Psoas muscle (tissue), 8 donors: Measurements from ENCODE around the gene MSGN1. TPM values are rescaled to one million over a fixed set of nuclear protein-coding genes. Genes with fewer than 3 reads are reported as not detected.
A peak's percentile ranks its signal among the peaks of the same experiment; 100 is the strongest.

Experiments
- ATAC-seq, 4 donors: fragments of 200-7000 bp; cut with Tn5 transposase; one replicate each; pipeline ENCODE4 v1.9.1; 2020; ENCODE audit warnings: moderate library complexity in 3 of 4, mild to moderate bottlenecking in 2 of 4
- DNase-seq, 2 donors: peaks; one replicate each; pipeline ENCODE4 v3.0.0-alpha.2; 2020
- H3K27ac ChIP-seq: fragments of 200-600 bp; one replicate; pipeline ENCODE4 v1.8.0; 2022
- H3K27me3 ChIP-seq, 3 donors: fragments of 200-600 bp in 1 of 3; one replicate each; pipeline versions ENCODE4 v1.6.1 to v1.8.0; 2013 to 2022; ENCODE audit warnings: low read length in 2 of 3, mild to moderate bottlenecking in 2 of 3, moderate library complexity in 1 of 3; ENCODE audit not compliant: insufficient read depth in 3 of 3
- H3K36me3 ChIP-seq, 2 donors: fragments of 200-600 bp in 1 of 2; one replicate each; pipeline versions ENCODE4 v1.6.1 to v1.8.0; 2013 to 2022; ENCODE audit warnings: low read depth in 1 of 2, mild to moderate bottlenecking in 1 of 2, moderate library complexity in 1 of 2; ENCODE audit not compliant: insufficient read depth in 1 of 2
- H3K4me1 ChIP-seq: fragments of 200-600 bp; one replicate; pipeline ENCODE4 v1.8.0; 2022
- H3K4me3 ChIP-seq: fragments of 200-600 bp; one replicate; pipeline ENCODE4 v1.8.0; 2022; ENCODE audit warnings: mild to moderate bottlenecking
- H3K9me3 ChIP-seq: fragments of 200-600 bp; one replicate; pipeline ENCODE4 v1.8.0; 2022
- WGBS, 3 donors: extraction: QIAGEN DNeasy Blood & Tissue Kit; methylation state at CpG; one replicate each; pipeline versions ENCODE4 v1.1.6 to v1.1.7; 2013; 5-methylcytosine and 5-hydroxymethylcytosine counted together
- intact Hi-C, 2 donors: fragments of 100-400 bp; cut with DNase I; formaldehyde crosslinking; loops; one replicate each; pipeline versions ENCODE4 v1.11.0 to v1.14.2; 2022
- polyA plus RNA-seq, 3 donors: library from polyadenylated mRNA; stranded (reverse); fragments of 200-250 nt; gene quantifications; one replicate each; pipeline ENCODE4 v1.2.3, GENCODE V29; 2013
- total RNA-seq, 4 donors: library from RNA; stranded (reverse); fragmentation: NEBNext Ultra II Directional in 2 of 4; extraction: Animal tissue kit (Norgen Biotek cat#: 25700) in 2 of 4; gene quantifications; one replicate each; pipeline versions ENCODE4 v1.2.1 to v1.2.4, GENCODE V29; 2021 to 2023
- TF ChIP-seq, protein P1 (sequence below): fragments of 200-600 bp; IDR thresholded peaks from one replicate; pipeline ENCODE4 v1.8.0; 2022; ENCODE audit warnings: antibody characterized with exemption
- donor health status: healthy with polysubstance abuse.
- donor health status: DM: no; HTN: no; CAD: no; lungs with moderate emphysema.
- donor health status: Bipolar disorder and iron deficiency.
- donor health status: healthy.
- donor health status: DM: yes; HTN: yes; CAD: no.
- donor health status: DM: no; HTN: no; CAD: no.
- donor health status: DM: no; HTN: no; CAD: no.
- donor health status: DM: yes; HTN: yes; CAD: no.

MSGN1 gene
- total and polyA plus RNA-seq, 7 donors = not detected

DNA sequence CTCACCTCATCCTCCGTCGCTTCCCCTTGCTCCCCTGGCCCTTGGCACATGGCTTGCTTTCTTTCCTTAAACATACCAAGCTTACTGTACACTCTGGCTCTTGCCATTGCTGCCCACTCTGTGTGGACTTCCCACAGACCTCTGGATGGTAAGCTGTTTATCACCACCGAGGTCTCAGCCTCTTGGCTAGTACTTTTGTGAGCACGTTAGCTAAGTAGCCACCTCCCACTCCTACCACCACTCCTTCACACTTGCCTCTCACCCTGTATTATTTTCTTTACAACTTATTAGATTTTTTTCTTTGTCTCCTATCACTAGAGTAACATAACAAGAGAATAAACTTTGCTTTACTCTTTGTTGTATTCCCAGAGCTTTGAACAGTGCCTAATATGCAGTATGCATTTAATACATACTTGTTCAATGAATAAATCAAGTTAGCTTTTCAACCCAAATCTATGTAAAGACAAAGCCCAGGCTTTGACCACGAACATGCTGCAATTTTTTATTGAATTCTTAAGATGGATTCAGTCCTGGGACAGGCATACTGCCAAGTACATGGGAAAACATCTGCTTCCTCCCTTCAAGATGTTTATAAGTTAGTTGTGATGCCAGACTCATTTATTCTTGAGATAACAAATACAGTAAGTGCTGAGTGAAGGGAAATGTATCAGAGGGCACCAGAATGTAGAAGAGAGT is 25.0 kb upstream of the MSGN1 start:
- H3K36me3 ChIP-seq = no peaks in the 10 kb centered on the region
- H3K27me3 ChIP-seq = no peaks in the 10 kb centered on the region
- ATAC-seq (no peak), DNase-seq (no peak)
- TF ChIP-seq, protein P1, sequence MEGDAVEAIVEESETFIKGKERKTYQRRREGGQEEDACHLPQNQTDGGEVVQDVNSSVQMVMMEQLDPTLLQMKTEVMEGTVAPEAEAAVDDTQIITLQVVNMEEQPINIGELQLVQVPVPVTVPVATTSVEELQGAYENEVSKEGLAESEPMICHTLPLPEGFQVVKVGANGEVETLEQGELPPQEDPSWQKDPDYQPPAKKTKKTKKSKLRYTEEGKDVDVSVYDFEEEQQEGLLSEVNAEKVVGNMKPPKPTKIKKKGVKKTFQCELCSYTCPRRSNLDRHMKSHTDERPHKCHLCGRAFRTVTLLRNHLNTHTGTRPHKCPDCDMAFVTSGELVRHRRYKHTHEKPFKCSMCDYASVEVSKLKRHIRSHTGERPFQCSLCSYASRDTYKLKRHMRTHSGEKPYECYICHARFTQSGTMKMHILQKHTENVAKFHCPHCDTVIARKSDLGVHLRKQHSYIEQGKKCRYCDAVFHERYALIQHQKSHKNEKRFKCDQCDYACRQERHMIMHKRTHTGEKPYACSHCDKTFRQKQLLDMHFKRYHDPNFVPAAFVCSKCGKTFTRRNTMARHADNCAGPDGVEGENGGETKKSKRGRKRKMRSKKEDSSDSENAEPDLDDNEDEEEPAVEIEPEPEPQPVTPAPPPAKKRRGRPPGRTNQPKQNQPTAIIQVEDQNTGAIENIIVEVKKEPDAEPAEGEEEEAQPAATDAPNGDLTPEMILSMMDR = no peak
- peaks cover 24% of the 10 kb centered on the region for H3K4me1 ChIP-seq
- H3K27ac ChIP-seq = no peak overlapping the region
- H3K9me3 ChIP-seq = no peaks in the 10 kb centered on the region
- no peak overlapping the region for H3K4me3 ChIP-seq
- intact Hi-C loops = no loop called here
- WGBS, 3 donors = 53 to 62% (median 54%) methylated on average over 5 of the region's 5 CpGs

DNA sequence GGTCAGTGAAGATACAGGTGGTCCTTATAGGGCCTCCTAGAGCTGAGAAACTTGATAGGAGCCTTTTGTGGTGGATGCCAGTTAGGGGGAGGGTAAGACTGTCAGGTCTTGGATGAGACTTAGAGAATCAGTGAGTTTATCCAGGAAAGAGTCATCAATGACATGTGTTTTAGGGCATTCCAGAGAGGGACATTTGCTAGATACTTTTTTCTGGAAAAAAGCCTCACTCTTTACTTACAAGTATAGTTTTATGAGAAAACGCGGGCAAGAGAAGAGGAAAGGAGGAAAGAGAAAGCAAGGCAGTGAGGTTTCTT is 24.5 kb upstream of the MSGN1 start:
- no peak overlapping the region for H3K4me3 ChIP-seq
- WGBS, 3 donors = 73 to 89% (median 82%) methylated on average over 2 of the region's 2 CpGs
- TF ChIP-seq, protein P1 = no peak
- intact Hi-C loops = no loop called here
- no peak for DNase-seq
- ATAC-seq = no peak
- H3K4me1 ChIP-seq = peaks cover 24% of the 10 kb centered on the region
- H3K27me3 ChIP-seq = no peaks in the 10 kb centered on the region
- no peak overlapping the region for H3K27ac ChIP-seq
- no peaks in the 10 kb centered on the region for H3K9me3 ChIP-seq
- H3K36me3 ChIP-seq = no peaks in the 10 kb centered on the region

DNA sequence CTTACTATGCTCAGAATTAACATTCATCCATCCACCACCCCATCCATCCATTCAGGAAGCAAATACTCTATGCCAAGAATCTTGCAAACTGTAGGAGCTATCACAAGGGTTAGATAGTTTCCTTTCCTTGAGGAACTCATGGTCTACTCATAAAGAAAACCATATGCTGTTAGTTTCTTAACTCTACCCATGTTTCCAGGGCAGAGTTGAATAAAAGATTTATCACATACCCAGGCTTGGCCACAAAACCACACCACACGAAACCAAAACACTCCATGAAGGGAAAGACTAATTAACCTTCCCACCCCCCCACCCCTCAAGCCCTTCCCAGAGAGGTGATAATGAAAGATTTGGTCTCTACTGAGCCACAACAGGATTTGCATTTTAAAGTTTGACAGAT is 23.7 kb upstream of the MSGN1 start:
- Histone ChIP-seq H3K4me3 (no peak overlapping the region), H3K4me1 (peaks cover 25% of the 10 kb centered on the region), H3K36me3 (no peaks in the 10 kb centered on the region), H3K9me3 (no peaks in the 10 kb centered on the region), H3K27me3 (no peaks in the 10 kb centered on the region), H3K27ac (no peak overlapping the region)
- 79 to 94% (median 90%) methylated on average over 1 of the region's 1 CpG for WGBS, 3 donors
- TF ChIP-seq, protein P1 = no peak
- intact Hi-C loops = no loop called here
- no peak for DNase-seq
- no peak for ATAC-seq

DNA sequence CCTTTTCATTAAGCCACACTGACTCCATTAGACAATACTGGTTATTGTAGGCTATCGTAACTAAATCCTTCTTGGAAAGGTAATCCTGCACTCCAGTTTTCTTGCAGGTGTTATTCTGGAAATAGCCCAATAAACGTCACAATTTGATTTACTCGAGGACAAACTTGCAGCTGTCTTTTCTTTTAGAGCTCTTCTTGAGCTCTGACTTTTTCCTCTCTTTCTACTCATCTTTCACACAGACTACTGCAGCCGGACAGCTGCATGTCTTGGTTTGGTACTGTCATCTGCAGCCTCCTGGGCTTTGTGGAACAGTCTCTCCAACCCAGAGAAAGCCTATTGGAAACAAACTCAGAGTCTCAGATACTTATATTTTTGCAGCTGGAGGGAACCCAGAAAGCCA is 23.0 kb upstream of the MSGN1 start:
- no peak overlapping the region for H3K4me3 ChIP-seq
- H3K9me3 ChIP-seq = no peaks in the 10 kb centered on the region
- no peaks in the 10 kb centered on the region for H3K27me3 ChIP-seq
- no peak for DNase-seq
- peak overlapping the region; percentile 30 for H3K27ac ChIP-seq
- no peaks in the 10 kb centered on the region for H3K36me3 ChIP-seq
- intact Hi-C loops = no loop called here
- TF ChIP-seq, protein P1 = no peak
- peak in 2 of 4 donors; percentile 55 to 62 for ATAC-seq
- peaks cover 28% of the 10 kb centered on the region for H3K4me1 ChIP-seq
- 15 to 18% (median 16%) methylated on average over 4 of the region's 4 CpGs for WGBS, 3 donors

DNA sequence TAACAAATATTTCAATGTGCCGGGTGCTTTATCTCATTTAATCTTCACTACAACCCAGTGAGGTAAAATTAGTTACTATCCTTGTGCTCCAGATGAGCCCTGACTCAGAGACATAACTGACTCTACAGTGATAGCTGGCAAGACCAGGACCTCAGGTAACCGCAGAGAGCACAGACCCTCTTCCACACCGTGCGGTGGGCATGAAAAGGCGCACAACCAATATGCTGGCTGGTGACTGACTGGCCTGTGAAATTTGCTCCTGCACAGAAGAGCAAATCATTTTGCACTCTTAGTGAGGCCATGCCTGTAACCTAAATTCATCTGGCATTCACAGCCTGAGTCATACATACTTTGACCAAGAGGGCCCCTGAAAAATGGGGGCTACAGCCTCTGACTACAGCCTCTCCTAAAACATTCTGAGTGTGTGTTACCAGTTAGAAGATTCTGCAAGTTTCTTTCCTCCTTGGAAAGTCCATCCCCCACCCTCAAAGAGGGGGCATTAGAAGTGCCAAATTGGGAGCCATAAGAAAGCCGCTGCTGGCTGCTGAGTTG is 22.4 kb upstream of the MSGN1 start:
- H3K27me3 ChIP-seq = no peaks in the 10 kb centered on the region
- H3K27ac ChIP-seq = peak overlapping the region; percentile 30
- H3K9me3 ChIP-seq = no peaks in the 10 kb centered on the region
- ATAC-seq (peak in 2 of 4 donors; percentile 21 to 32), DNase-seq (no peak)
- no peak overlapping the region for H3K4me3 ChIP-seq
- 65 to 74% (median 72%) methylated on average over 6 of the region's 6 CpGs for WGBS, 3 donors
- intact Hi-C loops = no loop called here
- H3K36me3 ChIP-seq = no peaks in the 10 kb centered on the region
- peaks cover 28% of the 10 kb centered on the region for H3K4me1 ChIP-seq
- TF ChIP-seq, protein P1 = no peak
